GM18517 (cell line): ENCODE measurements around the gene WDR83.
A peak's percentile ranks its signal among the peaks of the same experiment; 100 is the strongest.
"Not testable (repeated sequence)": the region's sequence is repeated elsewhere in the genome, so short reads cannot be mapped to it uniquely, and the experiment has no call there.

Experiments
- ATAC-seq: cut with Tn5 transposase; IDR thresholded peaks from one replicate; pipeline ENCODE4 v1.9.1; 2021; ENCODE audit warnings: mild to moderate bottlenecking, moderate library complexity; ENCODE audit not compliant: unreplicated experiment

The WDR83 gene

GRCh38 chr19:12711187-12711586 is 44.6 kb downstream of the WDR83 start:
- no peak for ATAC-seq

- not testable (repeated sequence) for ATAC-seq
Measured at GRCh38 chr19:12712077-12712476, 45.5 kb downstream of the WDR83 start.

GRCh38 chr19:12713304-12713703 is 46.7 kb downstream of the WDR83 start:
- ATAC-seq: not testable (repeated sequence)

GRCh38 chr19:12715102-12715501 is 48.5 kb downstream of the WDR83 start:
- no peak for ATAC-seq

GRCh38 chr19:12715929-12716328 is 49.3 kb downstream of the WDR83 start:
- no peak for ATAC-seq

- ATAC-seq: no peak
Measured at GRCh38 chr19:12720296-12720695, 53.7 kb downstream of the WDR83 start.

- no peak for ATAC-seq
Measured at GRCh38 chr19:12720851-12721655, 54.4 kb downstream of the WDR83 start.

GRCh38 chr19:12721656-12722565 is 55.3 kb downstream of the WDR83 start:
- peak; percentile 26 for ATAC-seq

GRCh38 chr19:12722566-12723380 is 56.2 kb downstream of the WDR83 start:
- peak; percentile 79 for ATAC-seq

GRCh38 chr19:12723381-12723640 is 56.7 kb downstream of the WDR83 start:
- no peak for ATAC-seq

GRCh38 chr19:12723641-12724426 is 57.2 kb downstream of the WDR83 start, which contains the start of gene TNPO2:
Gene TNPO2, minus strand, starts transcription at chr19:12723932. Its CDS starts 2,955 bp downstream, at chr19:12720977.
- no peak for ATAC-seq
